Psoas muscle (tissue), 8 donors: ENCODE measurements around the gene DMAP1. TPM values are rescaled to one million over a fixed set of nuclear protein-coding genes. Genes with fewer than 3 reads are reported as not detected.

Experiments used
- ATAC-seq, 4 donors: fragments of 200-7000 bp; cut with Tn5 transposase; one replicate each; pipeline ENCODE4 v1.9.1; 2020; ENCODE audit warnings: moderate library complexity in 3 of 4, mild to moderate bottlenecking in 2 of 4
- DNase-seq, 2 donors: peaks; one replicate each; pipeline ENCODE4 v3.0.0-alpha.2; 2020
- H3K27ac ChIP-seq: fragments of 200-600 bp; one replicate; pipeline ENCODE4 v1.8.0; 2022
- H3K27me3 ChIP-seq, 3 donors: fragments of 200-600 bp in 1 of 3; one replicate each; pipeline versions ENCODE4 v1.6.1 to v1.8.0; 2013 to 2022; ENCODE audit warnings: low read length in 2 of 3, mild to moderate bottlenecking in 2 of 3, moderate library complexity in 1 of 3; ENCODE audit not compliant: insufficient read depth in 3 of 3
- H3K36me3 ChIP-seq, 2 donors: fragments of 200-600 bp in 1 of 2; one replicate each; pipeline versions ENCODE4 v1.6.1 to v1.8.0; 2013 to 2022; ENCODE audit warnings: low read depth in 1 of 2, mild to moderate bottlenecking in 1 of 2, moderate library complexity in 1 of 2; ENCODE audit not compliant: insufficient read depth in 1 of 2
- H3K4me1 ChIP-seq: fragments of 200-600 bp; one replicate; pipeline ENCODE4 v1.8.0; 2022
- H3K4me3 ChIP-seq: fragments of 200-600 bp; one replicate; pipeline ENCODE4 v1.8.0; 2022; ENCODE audit warnings: mild to moderate bottlenecking
- H3K9me3 ChIP-seq: fragments of 200-600 bp; one replicate; pipeline ENCODE4 v1.8.0; 2022
- CTCF ChIP-seq: fragments of 200-600 bp; IDR thresholded peaks from one replicate; pipeline ENCODE4 v1.8.0; 2022; ENCODE audit warnings: antibody characterized with exemption
- WGBS, 3 donors: extraction: QIAGEN DNeasy Blood & Tissue Kit; methylation state at CpG; one replicate each; pipeline versions ENCODE4 v1.1.6 to v1.1.7; 2013; 5-methylcytosine and 5-hydroxymethylcytosine counted together
- intact Hi-C, 2 donors: fragments of 100-400 bp; cut with DNase I; formaldehyde crosslinking; loops; one replicate each; pipeline versions ENCODE4 v1.11.0 to v1.14.2; 2022
- polyA plus RNA-seq, 3 donors: library from polyadenylated mRNA; stranded (reverse); fragments of 200-250 nt; gene quantifications; one replicate each; pipeline ENCODE4 v1.2.3, GENCODE V29; 2013
- total RNA-seq, 4 donors: library from RNA; stranded (reverse); fragmentation: NEBNext Ultra II Directional in 2 of 4; extraction: Animal tissue kit (Norgen Biotek cat#: 25700) in 2 of 4; gene quantifications; one replicate each; pipeline versions ENCODE4 v1.2.1 to v1.2.4, GENCODE V29; 2021 to 2023
- donor health status: healthy with polysubstance abuse.
- donor health status: DM: no; HTN: no; CAD: no; lungs with moderate emphysema.
- donor health status: Bipolar disorder and iron deficiency.
- donor health status: healthy.
- donor health status: DM: yes; HTN: yes; CAD: no.
- donor health status: DM: no; HTN: no; CAD: no.
- donor health status: DM: no; HTN: no; CAD: no.
- donor health status: DM: yes; HTN: yes; CAD: no.

The DMAP1 gene
- total and polyA plus RNA-seq, 7 donors, result 18.3 to 30.5 (median 22.2) TPM

GRCh38 chr1:44266400-44267344 lies 53.4 kb downstream of the DMAP1 start:
- 95 to 98% (median 97%) methylated on average over 6 of the region's 6 CpGs for WGBS, 3 donors
- Histone ChIP-seq H3K36me3 (no peaks in the 10 kb centered on the region), H3K27me3 (no peaks in the 10 kb centered on the region), H3K9me3 (no peaks in the 10 kb centered on the region), H3K4me1 (no peaks in the 10 kb centered on the region), H3K4me3 (no peak overlapping the region), H3K27ac (no peak overlapping the region)
- no peak for TF ChIP-seq CTCF
- DNase-seq (no peak), ATAC-seq (no peak)
- intact Hi-C loops, result no loop called here

- TF ChIP-seq CTCF, result no peak
- Histone ChIP-seq H3K36me3 (no peaks in the 10 kb centered on the region), H3K9me3 (no peaks in the 10 kb centered on the region), H3K4me1 (no peaks in the 10 kb centered on the region), H3K27me3 (no peaks in the 10 kb centered on the region), H3K4me3 (no peak overlapping the region), H3K27ac (no peak overlapping the region)
- peak in 1 of 4 donors; percentile 19 for ATAC-seq
- WGBS, 3 donors, result 78 to 93% (median 85%) methylated on average over 5 of the region's 5 CpGs
- intact Hi-C loops, result no loop called here
- DNase-seq, result no peak
These were observed 54.2 kb downstream of the DMAP1 start for GRCh38 chr1:44267438-44267837.

GRCh38 chr1:44268054-44268453 lies 54.8 kb downstream of the DMAP1 start:
- no peak for DNase-seq
- Histone ChIP-seq H3K27ac (no peak overlapping the region), H3K4me3 (no peak overlapping the region), H3K27me3 (no peaks in the 10 kb centered on the region), H3K4me1 (no peaks in the 10 kb centered on the region), H3K36me3 (no peaks in the 10 kb centered on the region), H3K9me3 (no peaks in the 10 kb centered on the region)
- intact Hi-C loops, result no loop called here
- 91 to 100% (median 98%) methylated on average over 1 of the region's 1 CpG for WGBS, 3 donors
- TF ChIP-seq CTCF, result no peak
- ATAC-seq, result no peak

Other genes with a start within 250 kb of the DMAP1 start
- gene DPH2, start 243.5 kb upstream of the DMAP1 start, total RNA-seq, result 10 to 100 TPM; 37.8 to 62.9 (median 44.3) TPM
- gene DPH2, start 243.5 kb upstream of the DMAP1 start, polyA plus RNA-seq, result 100 to 1,000 TPM in 1 of 3 donors, 10 to 100 TPM in 2; 53.7 to 123 (median 87.6) TPM
- gene ATP6V0B, start 238.5 kb upstream of the DMAP1 start, total RNA-seq, result 100 to 1,000 TPM in 3 of 4 donors, 10 to 100 TPM in 1; 87.9 to 133 (median 106) TPM
- 100 to 1,000 TPM; 159 to 260 (median 236) TPM for gene ATP6V0B, start 238.5 kb upstream of the DMAP1 start, polyA plus RNA-seq
- gene B4GALT2, start 234.3 kb upstream of the DMAP1 start, total RNA-seq, result 10 to 100 TPM; 33.5 to 54.9 (median 50.7) TPM
- gene B4GALT2, start 234.3 kb upstream of the DMAP1 start, polyA plus RNA-seq, result 10 to 100 TPM; 57.1 to 81.0 (median 60.2) TPM
- 1 to 10 TPM; 1.1 to 1.9 (median 1.6) TPM for gene CCDC24, start 221.9 kb upstream of the DMAP1 start, total RNA-seq
- 1 to 10 TPM in 2 of 3 donors, under 1 TPM in 1; 0.83 to 3.9 (median 2.3) TPM for gene CCDC24, start 221.9 kb upstream of the DMAP1 start, polyA plus RNA-seq
- gene SLC6A9, start 182.0 kb upstream of the DMAP1 start, total RNA-seq, result 1 to 10 TPM in 1 of 4 donors, under 1 TPM in 3; 0.71 to 1.2 (median 0.75) TPM
- under 1 TPM; 0.28 to 0.40 (median 0.40) TPM for gene SLC6A9, start 182.0 kb upstream of the DMAP1 start, polyA plus RNA-seq
- gene KLF17, start 94.7 kb upstream of the DMAP1 start, total RNA-seq, result not detected
- not detected for gene KLF17, start 94.7 kb upstream of the DMAP1 start, polyA plus RNA-seq
- gene KLF18, start 71.8 kb upstream of the DMAP1 start, total RNA-seq, result not detected
- not detected for gene KLF18, start 71.8 kb upstream of the DMAP1 start, polyA plus RNA-seq
- gene ERI3, start 141.8 kb downstream of the DMAP1 start, total RNA-seq, result 10 to 100 TPM; 58.4 to 65.1 (median 61.7) TPM
- gene ERI3, start 141.8 kb downstream of the DMAP1 start, polyA plus RNA-seq, result 10 to 100 TPM; 50.4 to 96.8 (median 55.2) TPM
- gene RNF220, start 191.8 kb downstream of the DMAP1 start, total RNA-seq, result 10 to 100 TPM; 61.1 to 91.9 (median 69.0) TPM
- 100 to 1,000 TPM in 1 of 3 donors, 10 to 100 TPM in 2; 75.5 to 133 (median 98.9) TPM for gene RNF220, start 191.8 kb downstream of the DMAP1 start, polyA plus RNA-seq